Keratinocyte (primary cell): ENCODE measurements around the gene QSOX2. TPM values are rescaled to one million over a fixed set of nuclear protein-coding genes. Genes with fewer than 3 reads are reported as not detected.

Experiments used
- DNase-seq: peaks from one replicate; pipeline ENCODE4 v3.0.0-alpha.2; 2011; ENCODE audit warnings: low read depth, missing footprints, low spot score
- FAIRE-seq: peaks from 2 replicates; lab custom pipeline; 2011; peaks lifted over from hg19 to GRCh38; lab: Jason Lieb, UNC
- H2AFZ ChIP-seq: 2 replicates; pipeline ENCODE4 v1.6.0; 2012; ENCODE audit warnings: low read length, control low read depth, inconsistent platforms; ENCODE audit not compliant: control insufficient read depth
- H3K27ac ChIP-seq: 2 replicates; pipeline ENCODE4 v1.5.1; 2011; ENCODE audit warnings: low read length; ENCODE audit not compliant: control insufficient read depth, insufficient read depth
- H3K27me3 ChIP-seq: 3 replicates; pipeline ENCODE4 v1.6.0; 2011; ENCODE audit warnings: low read length; ENCODE audit not compliant: control insufficient read depth, insufficient read depth; ENCODE audit errors: extremely low read depth
- H3K36me3 ChIP-seq, 2 experiments: 2 replicates in 1 of 2; 3 replicates in 1 of 2; pipeline ENCODE4 v1.5.1; 2011; ENCODE audit warnings: low read length in 2 of 2, mild to moderate bottlenecking in 1 of 2; ENCODE audit not compliant: control insufficient read depth in 2 of 2, insufficient read depth in 2 of 2; ENCODE audit errors: extremely low read depth in 1 of 2
- H3K4me1 ChIP-seq: 3 replicates; pipeline ENCODE4 v1.5.1; 2011; ENCODE audit warnings: low read length; ENCODE audit not compliant: control insufficient read depth, insufficient read depth; ENCODE audit errors: extremely low read depth
- H3K4me2 ChIP-seq: 3 replicates; pipeline ENCODE4 v1.6.0; 2011; ENCODE audit warnings: low read depth, low read length; ENCODE audit not compliant: control insufficient read depth, insufficient read depth; ENCODE audit errors: extremely low read depth
- H3K4me3 ChIP-seq, 3 experiments: fragments of 200-600 bp in 1 of 3; sonication (generic) in 1 of 3; 2 replicates in 2 of 3; 3 replicates in 1 of 3; pipeline ENCODE4 v1.5.1; 2011 to 2016; ENCODE audit warnings: low read length in 3 of 3, mild to moderate bottlenecking in 3 of 3, control low read depth in 2 of 3, inconsistent platforms in 1 of 3, low read depth in 1 of 3, mixed read lengths in 1 of 3, mixed run types in 1 of 3, moderate library complexity in 1 of 3; ENCODE audit not compliant: control insufficient read depth in 2 of 3, insufficient read depth in 2 of 3; ENCODE audit errors: extremely low read depth in 1 of 3
- H3K79me2 ChIP-seq: 2 replicates; pipeline ENCODE4 v1.6.0; 2012; ENCODE audit warnings: low read length; ENCODE audit not compliant: control insufficient read depth, insufficient read depth
- H3K9ac ChIP-seq: 3 replicates; pipeline ENCODE4 v1.6.0; 2011; ENCODE audit warnings: low read length; ENCODE audit not compliant: control insufficient read depth, insufficient read depth; ENCODE audit errors: extremely low read depth
- H3K9me1 ChIP-seq: 3 replicates; pipeline ENCODE4 v1.6.0; 2011; ENCODE audit warnings: low read length; ENCODE audit not compliant: control insufficient read depth, insufficient read depth; ENCODE audit errors: extremely low read depth
- H3K9me3 ChIP-seq: 2 replicates; pipeline ENCODE4 v1.5.1; 2012; ENCODE audit warnings: low read depth, low read length; ENCODE audit not compliant: control insufficient read depth
- H4K20me1 ChIP-seq: 3 replicates; pipeline ENCODE4 v1.6.0; 2011; ENCODE audit warnings: low read length; ENCODE audit not compliant: control insufficient read depth, insufficient read depth; ENCODE audit errors: extremely low read depth
- EZH2 ChIP-seq: IDR thresholded peaks from one replicate; pipeline ENCODE4 v1.6.1; 2012; ENCODE audit warnings: inconsistent platforms, mild to moderate bottlenecking, low read length, moderate library complexity
- dilution Hi-C: fragments of 300-500 bp; cut with MboI; formaldehyde crosslinking; loops from one replicate; pipeline ENCODE4 v1.7.0; 2020; ENCODE audit warnings: low sequenced_read_pairs; ENCODE audit not compliant: extremely low pct_ligation_motif_present
- polyA plus RNA-seq, 5 experiments: library from polyadenylated mRNA; depleted of rRNA in 3 of 5; stranded (reverse) in 3 of 5; stranded (forward) in 1 of 5; unstranded in 1 of 5; fragments of >200 nt; gene quantifications; 1 replicate in 1 of 5; 2 replicates in 3 of 5; 3 replicates in 1 of 5; pipeline versions ENCODE4 v1.2.1 to v1.2.3, GENCODE V29; 2011 to 2012; ENCODE audit warnings: missing spikeins in 2 of 5, low read depth in 1 of 5, low replicate concordance in 1 of 5
- TF ChIP-seq, protein P1 (sequence below), 3 experiments: IDR thresholded peaks in 1 of 3; conservative IDR thresholded peaks in 1 of 3; optimal IDR thresholded peaks in 1 of 3; 2 replicates in 2 of 3; 3 replicates in 1 of 3; pipeline versions ENCODE3 to v1.5.1; 2011; ENCODE audit warnings: low read length in 3 of 3, mild to moderate bottlenecking in 3 of 3, moderate library complexity in 2 of 3, control low read depth in 1 of 3, inconsistent platforms in 1 of 3; ENCODE audit not compliant: insufficient read depth in 2 of 3; ENCODE audit errors: extremely low read depth in 1 of 3

QSOX2 gene
- polyA plus RNA-seq, 1 donor (not counting 4 experiments of a cell fraction or from before 2014, with no cell fraction given) = 11.9 TPM

DNA sequence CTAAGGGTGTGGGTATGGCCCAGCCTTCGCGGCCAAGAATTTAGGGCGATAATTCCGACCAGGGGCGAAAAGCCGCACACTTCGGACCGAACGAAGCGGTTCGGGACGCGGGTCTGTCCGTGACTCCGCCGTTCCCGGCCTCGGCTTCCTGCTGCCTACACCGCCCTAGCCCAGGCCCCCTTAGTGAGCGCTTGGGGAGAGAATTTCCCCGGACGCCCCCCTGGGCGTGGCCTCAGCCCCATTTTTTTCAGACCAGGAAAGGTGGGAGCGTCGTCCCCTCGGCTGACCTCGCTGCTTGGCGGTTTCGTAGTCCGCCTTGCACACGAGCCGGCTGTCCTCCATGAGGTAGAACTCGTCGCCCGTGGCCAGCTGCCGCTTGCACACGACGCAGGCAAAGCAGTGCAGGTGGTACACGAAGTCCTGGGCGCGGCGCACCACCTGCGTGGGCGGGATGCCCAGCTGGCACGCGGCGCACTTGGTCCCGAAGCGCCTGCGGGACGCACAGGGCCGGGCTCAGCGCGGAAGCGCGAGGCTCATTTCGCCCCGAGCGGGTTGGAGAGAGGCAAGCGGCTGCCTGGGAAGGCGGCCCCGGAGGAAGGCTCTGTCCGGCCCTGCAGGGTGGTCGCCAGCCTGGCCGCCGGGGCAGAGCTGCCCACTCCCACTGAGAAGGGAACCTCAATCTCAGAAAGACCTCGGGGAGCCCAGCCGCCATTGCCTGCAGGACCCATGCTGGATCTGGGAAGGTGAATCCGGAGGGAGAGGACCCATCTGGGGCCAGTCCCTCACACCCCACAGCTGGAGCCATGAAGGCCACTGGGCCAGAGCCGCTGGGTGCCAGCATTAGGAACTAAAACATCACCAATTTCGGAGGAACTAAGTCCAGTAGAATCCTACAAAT is 46.0 kb downstream of the QSOX2 start:
- Histone ChIP-seq H3K27ac (no peak overlapping the region), H3K79me2 (no peaks in the 10 kb centered on the region), H3K4me3 (no peak overlapping the region), H2AFZ (no peak overlapping the region), H3K27me3 (peaks cover 96% of the 10 kb centered on the region), H3K4me2 (no peak overlapping the region), H3K4me1 (no peaks in the 10 kb centered on the region), H3K9me3 (no peaks in the 10 kb centered on the region), H3K9ac (no peak overlapping the region), H4K20me1 (no peaks in the 10 kb centered on the region), H3K36me3 (no peaks in the 10 kb centered on the region), H3K9me1 (no peaks in the 10 kb centered on the region)
- DNase-seq (no peak), FAIRE-seq (no peak)
- TF ChIP-seq, protein P1, sequence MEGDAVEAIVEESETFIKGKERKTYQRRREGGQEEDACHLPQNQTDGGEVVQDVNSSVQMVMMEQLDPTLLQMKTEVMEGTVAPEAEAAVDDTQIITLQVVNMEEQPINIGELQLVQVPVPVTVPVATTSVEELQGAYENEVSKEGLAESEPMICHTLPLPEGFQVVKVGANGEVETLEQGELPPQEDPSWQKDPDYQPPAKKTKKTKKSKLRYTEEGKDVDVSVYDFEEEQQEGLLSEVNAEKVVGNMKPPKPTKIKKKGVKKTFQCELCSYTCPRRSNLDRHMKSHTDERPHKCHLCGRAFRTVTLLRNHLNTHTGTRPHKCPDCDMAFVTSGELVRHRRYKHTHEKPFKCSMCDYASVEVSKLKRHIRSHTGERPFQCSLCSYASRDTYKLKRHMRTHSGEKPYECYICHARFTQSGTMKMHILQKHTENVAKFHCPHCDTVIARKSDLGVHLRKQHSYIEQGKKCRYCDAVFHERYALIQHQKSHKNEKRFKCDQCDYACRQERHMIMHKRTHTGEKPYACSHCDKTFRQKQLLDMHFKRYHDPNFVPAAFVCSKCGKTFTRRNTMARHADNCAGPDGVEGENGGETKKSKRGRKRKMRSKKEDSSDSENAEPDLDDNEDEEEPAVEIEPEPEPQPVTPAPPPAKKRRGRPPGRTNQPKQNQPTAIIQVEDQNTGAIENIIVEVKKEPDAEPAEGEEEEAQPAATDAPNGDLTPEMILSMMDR (optimal IDR thresholded peaks at IDR 0.05 in 1 of 3, IDR thresholded peaks at IDR 0.05 in 1 of 3, conservative IDR thresholded peaks at IDR 0.05 in 1 of 3; ENCODE audit: extremely low read depth in 1 of 3, insufficient read depth in 2 of 3, low read length in 3 of 3) = no peak
- peak; percentile 99 for TF ChIP-seq EZH2
- dilution Hi-C loops = no loop called here

DNA sequence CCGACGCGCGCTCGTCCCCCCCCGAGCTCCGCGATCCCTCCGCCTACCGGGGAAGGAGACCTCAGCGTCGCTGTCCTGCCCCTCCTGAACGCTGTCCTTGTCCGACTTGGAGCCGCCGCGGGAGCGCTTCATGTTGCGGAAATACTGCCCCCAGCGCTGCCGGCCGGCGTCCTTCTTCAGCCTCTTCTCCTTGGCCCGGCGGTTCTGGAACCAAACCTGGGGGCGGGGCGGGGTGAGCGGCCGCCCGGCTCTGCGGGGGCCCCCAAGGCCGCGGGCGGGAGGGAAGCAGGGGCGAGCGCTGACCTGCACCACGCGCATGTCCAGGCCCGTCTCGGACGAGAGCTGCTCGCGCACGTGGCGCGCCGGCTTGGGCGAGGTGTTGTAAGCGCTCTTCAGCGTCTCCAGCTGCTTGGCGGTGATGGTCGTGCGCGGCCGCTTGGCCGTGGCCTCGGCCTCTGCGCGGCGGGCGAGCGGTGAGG is 47.0 kb downstream of the QSOX2 start:
- H3K4me2 ChIP-seq = peak overlapping the region; percentile 32
- H3K79me2 ChIP-seq = no peaks in the 10 kb centered on the region
- DNase-seq (no peak), FAIRE-seq (no peak)
- no peak overlapping the region for H3K27ac ChIP-seq
- dilution Hi-C loops = no loop called here
- no peaks in the 10 kb centered on the region for H3K9me3 ChIP-seq
- peaks cover 96% of the 10 kb centered on the region for H3K27me3 ChIP-seq
- H3K4me3 ChIP-seq = peak overlapping the region in 1 of 3 experiments; percentile 32
- H3K9ac ChIP-seq = no peak overlapping the region
- no peaks in the 10 kb centered on the region for H3K4me1 ChIP-seq
- TF ChIP-seq, protein P1 (optimal IDR thresholded peaks at IDR 0.05 in 1 of 3, IDR thresholded peaks at IDR 0.05 in 1 of 3, conservative IDR thresholded peaks at IDR 0.05 in 1 of 3; ENCODE audit: extremely low read depth in 1 of 3, insufficient read depth in 2 of 3, low read length in 3 of 3) = no peak
- TF ChIP-seq EZH2 = peak; percentile 92
- H4K20me1 ChIP-seq = no peaks in the 10 kb centered on the region
- H3K36me3 ChIP-seq = no peaks in the 10 kb centered on the region
- H2AFZ ChIP-seq = no peak overlapping the region
- H3K9me1 ChIP-seq = no peaks in the 10 kb centered on the region
